ENCODE measurements around the gene MYL4.
"Not testable (repeated sequence)": the region's sequence is repeated elsewhere in the genome, so short reads cannot be mapped to it uniquely, and the experiment has no call there.

Gene MYL4

GRCh38 chr17:47177261-47177660 lies 31.9 kb upstream of the MYL4 start:
- Histone ChIP-seq H3K27me3 (ENCODE audit: insufficient read depth, low read length) (no peaks in the 10 kb centered on the region), H3K4me1 (ENCODE audit: insufficient read depth, low read length, severe bottlenecking) (no peaks in the 10 kb centered on the region), H3K9ac (ENCODE audit: low read length) (no peak overlapping the region), H3K4me2 (ENCODE audit: low read length) (no peak overlapping the region), H2AFZ (ENCODE audit: low read length) (no peak overlapping the region), H3K4me3 (ENCODE audit: low read depth, low read length, poor library complexity, severe bottlenecking) (no peak overlapping the region), H3K27ac (ENCODE audit: low read depth, low read length, poor library complexity, severe bottlenecking) (no peak overlapping the region), H3K9me2 (ENCODE audit: low read depth, low read length) (no peaks in the 10 kb centered on the region), H3K9me3 (ENCODE audit: low read length) (no peaks in the 10 kb centered on the region), H4K20me1 (ENCODE audit: insufficient read depth, low read length) (0 out of 2 replicates have a peak, but pooled peaks cover 2% of the 10 kb centered on the region), H3K79me2 (ENCODE audit: insufficient read depth, low read length) (peaks cover 92% of the 10 kb centered on the region), H3K36me3 (ENCODE audit: insufficient read depth, low read length) (peaks cover 95% of the 10 kb centered on the region), H3F3A (ENCODE audit: insufficient read depth, low read length) (no peaks in the 10 kb centered on the region)
- TF ChIP-seq EZH2 (IDR thresholded peaks at IDR 0.05; ENCODE audit: borderline replicate concordance, low read length) (no peak), CTCF (IDR thresholded peaks at IDR 0.05; ENCODE audit: low read length) (no peak)

- Histone ChIP-seq H2AFZ (ENCODE audit: low read length) (no peak overlapping the region), H3K4me3 (ENCODE audit: low read depth, low read length, poor library complexity, severe bottlenecking) (no peak overlapping the region), H3K4me1 (ENCODE audit: insufficient read depth, low read length, severe bottlenecking) (peaks cover 17% of the 10 kb centered on the region), H3K9ac (ENCODE audit: low read length) (no peak overlapping the region), H3K27me3 (ENCODE audit: insufficient read depth, low read length) (no peaks in the 10 kb centered on the region), H3K9me2 (ENCODE audit: low read depth, low read length) (no peaks in the 10 kb centered on the region), H3K27ac (ENCODE audit: low read depth, low read length, poor library complexity, severe bottlenecking) (no peak overlapping the region), H3K9me3 (ENCODE audit: low read length) (no peaks in the 10 kb centered on the region), H3F3A (ENCODE audit: insufficient read depth, low read length) (no peaks in the 10 kb centered on the region), H3K4me2 (ENCODE audit: low read length) (no peak overlapping the region), H3K36me3 (ENCODE audit: insufficient read depth, low read length) (peaks cover 92% of the 10 kb centered on the region), H4K20me1 (ENCODE audit: insufficient read depth, low read length) (0 out of 2 replicates have a peak, but pooled peaks cover 2% of the 10 kb centered on the region), H3K79me2 (ENCODE audit: insufficient read depth, low read length) (peaks cover 92% of the 10 kb centered on the region)
- no peak for TF ChIP-seq EZH2 (IDR thresholded peaks at IDR 0.05; ENCODE audit: borderline replicate concordance, low read length)
- no peak for TF ChIP-seq CTCF (IDR thresholded peaks at IDR 0.05; ENCODE audit: low read length)
Measured at GRCh38 chr17:47179141-47179540, 30.0 kb upstream of the MYL4 start.

GRCh38 chr17:47180337-47180736 lies 28.8 kb upstream of the MYL4 start:
- peaks cover 25% of the 10 kb centered on the region for H3K4me1 ChIP-seq (ENCODE audit: insufficient read depth, low read length, severe bottlenecking)
- no peak overlapping the region for H3K4me2 ChIP-seq (ENCODE audit: low read length)
- H3K4me3 ChIP-seq (ENCODE audit: low read depth, low read length, poor library complexity, severe bottlenecking) = no peak overlapping the region
- no peaks in the 10 kb centered on the region for H3K9me2 ChIP-seq (ENCODE audit: low read depth, low read length)
- H3K9me3 ChIP-seq (ENCODE audit: low read length) = no peaks in the 10 kb centered on the region
- no peaks in the 10 kb centered on the region for H3F3A ChIP-seq (ENCODE audit: insufficient read depth, low read length)
- H2AFZ ChIP-seq (ENCODE audit: low read length) = no peak overlapping the region
- TF ChIP-seq CTCF (IDR thresholded peaks at IDR 0.05; ENCODE audit: low read length) = no peak
- no peak for TF ChIP-seq EZH2 (IDR thresholded peaks at IDR 0.05; ENCODE audit: borderline replicate concordance, low read length)
- H3K27ac ChIP-seq (ENCODE audit: low read depth, low read length, poor library complexity, severe bottlenecking) = no peak overlapping the region
- no peaks in the 10 kb centered on the region for H3K27me3 ChIP-seq (ENCODE audit: insufficient read depth, low read length)
- no peak overlapping the region for H3K9ac ChIP-seq (ENCODE audit: low read length)
- 0 out of 2 replicates have a peak, but pooled peaks cover 2% of the 10 kb centered on the region for H4K20me1 ChIP-seq (ENCODE audit: insufficient read depth, low read length)
- peaks cover 94% of the 10 kb centered on the region for H3K79me2 ChIP-seq (ENCODE audit: insufficient read depth, low read length)
- H3K36me3 ChIP-seq (ENCODE audit: insufficient read depth, low read length) = peaks cover 86% of the 10 kb centered on the region

GRCh38 chr17:47180988-47181387 lies 28.2 kb upstream of the MYL4 start:
- H3K27ac ChIP-seq (ENCODE audit: low read depth, low read length, poor library complexity, severe bottlenecking); H3K9me2 ChIP-seq (ENCODE audit: low read depth, low read length); H3K27me3 ChIP-seq (ENCODE audit: insufficient read depth, low read length); H3F3A ChIP-seq (ENCODE audit: insufficient read depth, low read length); H4K20me1 ChIP-seq (ENCODE audit: insufficient read depth, low read length); H3K9ac ChIP-seq (ENCODE audit: low read length); H3K9me3 ChIP-seq (ENCODE audit: low read length); H2AFZ ChIP-seq (ENCODE audit: low read length); H3K4me2 ChIP-seq (ENCODE audit: low read length); H3K4me3 ChIP-seq (ENCODE audit: low read depth, low read length, poor library complexity, severe bottlenecking): not testable (repeated sequence)
- H3K4me1 ChIP-seq (ENCODE audit: insufficient read depth, low read length, severe bottlenecking) = peaks cover 31% of the 10 kb centered on the region
- H3K36me3 ChIP-seq (ENCODE audit: insufficient read depth, low read length) = peaks cover 86% of the 10 kb centered on the region
- H3K79me2 ChIP-seq (ENCODE audit: insufficient read depth, low read length) = peaks cover 97% of the 10 kb centered on the region
